NOMO-1 treated with DMSO at 0.1 percent for 48 hours (cell line): ENCODE measurements around the gene APAF1.
"Not testable (repeated sequence)": the region's sequence is repeated elsewhere in the genome, so short reads cannot be mapped to it uniquely, and the experiment has no call there.

ENCODE experiments used
- DNase-seq: peaks from one replicate; lab custom pipeline; 2025; ENCODE audit not compliant: unreplicated experiment; lab: John Stamatoyannopoulos, UW

The APAF1 gene

GRCh38 chr12:98751580-98752115 is 106.6 kb downstream of the APAF1 start:
- DNase-seq: no peak

DNA sequence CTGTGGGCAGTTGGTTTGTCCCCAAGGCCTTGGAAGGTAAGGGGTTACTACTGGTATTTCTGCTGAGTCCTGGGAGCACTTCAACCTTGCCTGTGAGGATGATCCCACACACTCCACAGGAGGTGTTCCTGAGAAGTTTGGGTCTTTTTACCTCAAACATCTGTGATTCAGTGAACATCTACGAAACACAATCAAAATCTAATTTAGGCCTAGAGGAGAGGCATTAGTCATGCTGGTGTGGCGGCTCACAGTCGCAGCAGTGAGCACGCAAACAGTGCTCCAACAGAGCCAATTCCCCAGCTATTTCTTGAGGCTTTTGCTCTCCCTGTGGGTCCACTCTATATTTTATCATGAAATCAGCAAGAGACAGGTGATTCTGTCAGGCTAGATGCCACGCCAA is 107.6 kb downstream of the APAF1 start:
- no peak for DNase-seq

GRCh38 chr12:98754095-98754494 is 109.0 kb downstream of the APAF1 start:
- DNase-seq: no peak

GRCh38 chr12:98755855-98756254 is 110.8 kb downstream of the APAF1 start:
- DNase-seq: not testable (repeated sequence)

- no peak for DNase-seq
These were observed 112.4 kb downstream of the APAF1 start for GRCh38 chr12:98757455-98757854.

GRCh38 chr12:98758331-98758730 is 113.2 kb downstream of the APAF1 start:
- no peak for DNase-seq

DNA sequence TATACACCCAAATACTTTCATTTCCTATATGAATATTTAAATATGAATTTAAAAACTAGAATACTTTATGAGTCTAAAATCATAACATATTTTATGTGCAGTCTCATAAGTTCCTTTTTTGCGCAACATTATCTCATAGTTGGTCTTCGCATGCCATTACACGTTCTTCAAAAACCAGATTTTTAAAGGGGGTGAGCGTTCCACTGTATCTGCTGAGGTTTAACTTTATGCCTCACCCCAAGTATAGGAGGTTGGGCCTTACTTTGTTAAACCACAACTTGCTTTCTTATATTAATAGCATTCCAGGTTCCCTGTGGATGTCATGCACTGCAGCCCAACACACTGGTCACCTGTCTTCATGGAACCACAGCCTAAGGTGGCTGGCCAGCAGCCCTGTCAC is 118.6 kb downstream of the APAF1 start:
- no peak for DNase-seq

GRCh38 chr12:98767248-98767647 is 122.2 kb downstream of the APAF1 start:
- DNase-seq: no peak

- no peak for DNase-seq
These were observed 124.0 kb downstream of the APAF1 start for GRCh38 chr12:98769068-98769467.

GRCh38 chr12:98770230-98770629 is 125.1 kb downstream of the APAF1 start:
- DNase-seq: no peak

GRCh38 chr12:98771811-98772752 is 127.0 kb downstream of the APAF1 start:
- no peak for DNase-seq

- DNase-seq: no peak
These were observed 127.7 kb downstream of the APAF1 start for GRCh38 chr12:98772818-98773217.

DNA sequence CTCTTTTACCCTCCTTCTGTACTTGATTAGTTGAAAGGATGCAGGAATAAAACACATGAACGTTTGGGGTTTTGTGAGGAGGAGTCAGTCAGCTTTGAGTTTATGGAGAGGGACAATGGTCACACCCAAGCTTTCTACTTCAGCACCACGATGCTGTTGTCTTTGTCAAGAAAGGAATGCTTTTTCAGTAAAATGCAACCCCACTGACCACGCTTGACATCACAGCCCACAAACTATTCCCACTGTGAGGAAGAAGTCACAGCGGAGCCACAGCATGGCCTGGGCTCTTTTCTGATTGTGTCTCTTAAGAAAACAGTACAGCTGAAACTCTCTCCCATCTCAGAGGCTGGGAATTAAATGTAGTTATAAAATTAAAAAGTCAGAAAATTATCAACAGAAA is 135.2 kb downstream of the APAF1 start:
- DNase-seq: no peak

GRCh38 chr12:98783420-98783819 is 138.3 kb downstream of the APAF1 start:
- DNase-seq: no peak
